D721Med (cell line): ENCODE data around the gene ERCC1.
"Not testable (repeated sequence)": the region's sequence is repeated elsewhere in the genome, so short reads cannot be mapped to it uniquely, and the experiment has no call there.

ENCODE experiments used
- DNase-seq: peaks from one replicate; pipeline ENCODE4 v3.0.0; 2011; ENCODE audit warnings: low spot score; ENCODE audit not compliant: insufficient read length
- FAIRE-seq: peaks from 2 replicates; lab custom pipeline; 2011; peaks lifted over from hg19 to GRCh38; lab: Jason Lieb, UNC
- TF ChIP-seq, protein P1 (sequence below): IDR thresholded peaks from 2 replicates; pipeline ENCODE4 v1.5.1; 2012; ENCODE audit warnings: mild to moderate bottlenecking, control low read depth; ENCODE audit not compliant: insufficient read depth; ENCODE audit errors: missing control alignments

The ERCC1 gene

GRCh38 chr19:45408830-45409556, 14.7 kb downstream of the ERCC1 start:
- FAIRE-seq (no peak), DNase-seq (no peak)
- TF ChIP-seq, protein P1, sequence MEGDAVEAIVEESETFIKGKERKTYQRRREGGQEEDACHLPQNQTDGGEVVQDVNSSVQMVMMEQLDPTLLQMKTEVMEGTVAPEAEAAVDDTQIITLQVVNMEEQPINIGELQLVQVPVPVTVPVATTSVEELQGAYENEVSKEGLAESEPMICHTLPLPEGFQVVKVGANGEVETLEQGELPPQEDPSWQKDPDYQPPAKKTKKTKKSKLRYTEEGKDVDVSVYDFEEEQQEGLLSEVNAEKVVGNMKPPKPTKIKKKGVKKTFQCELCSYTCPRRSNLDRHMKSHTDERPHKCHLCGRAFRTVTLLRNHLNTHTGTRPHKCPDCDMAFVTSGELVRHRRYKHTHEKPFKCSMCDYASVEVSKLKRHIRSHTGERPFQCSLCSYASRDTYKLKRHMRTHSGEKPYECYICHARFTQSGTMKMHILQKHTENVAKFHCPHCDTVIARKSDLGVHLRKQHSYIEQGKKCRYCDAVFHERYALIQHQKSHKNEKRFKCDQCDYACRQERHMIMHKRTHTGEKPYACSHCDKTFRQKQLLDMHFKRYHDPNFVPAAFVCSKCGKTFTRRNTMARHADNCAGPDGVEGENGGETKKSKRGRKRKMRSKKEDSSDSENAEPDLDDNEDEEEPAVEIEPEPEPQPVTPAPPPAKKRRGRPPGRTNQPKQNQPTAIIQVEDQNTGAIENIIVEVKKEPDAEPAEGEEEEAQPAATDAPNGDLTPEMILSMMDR, result no peak

DNA sequence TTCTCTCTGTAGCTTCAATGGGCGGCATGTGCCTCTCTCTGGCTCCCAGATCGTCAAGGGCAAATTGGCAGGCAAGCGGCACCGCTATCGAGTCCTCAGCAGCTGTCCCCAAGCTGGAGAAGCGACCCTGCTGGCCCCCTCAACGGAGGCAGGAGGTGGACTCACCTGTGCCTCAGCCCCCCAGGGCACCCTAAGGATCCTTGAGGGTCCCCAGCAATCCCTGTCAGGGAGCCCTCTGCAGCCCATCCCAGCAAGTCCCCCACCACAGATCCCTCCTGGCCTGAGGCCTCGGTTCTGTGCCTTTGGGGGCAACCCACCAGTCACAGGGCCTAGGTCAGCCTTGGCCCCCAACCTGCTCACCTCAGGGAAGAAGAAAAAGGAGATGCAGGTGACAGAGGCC, 15.6 kb downstream of the ERCC1 start:
- TF ChIP-seq, protein P1, result no peak
- DNase-seq, result no peak
- no peak for FAIRE-seq

DNA sequence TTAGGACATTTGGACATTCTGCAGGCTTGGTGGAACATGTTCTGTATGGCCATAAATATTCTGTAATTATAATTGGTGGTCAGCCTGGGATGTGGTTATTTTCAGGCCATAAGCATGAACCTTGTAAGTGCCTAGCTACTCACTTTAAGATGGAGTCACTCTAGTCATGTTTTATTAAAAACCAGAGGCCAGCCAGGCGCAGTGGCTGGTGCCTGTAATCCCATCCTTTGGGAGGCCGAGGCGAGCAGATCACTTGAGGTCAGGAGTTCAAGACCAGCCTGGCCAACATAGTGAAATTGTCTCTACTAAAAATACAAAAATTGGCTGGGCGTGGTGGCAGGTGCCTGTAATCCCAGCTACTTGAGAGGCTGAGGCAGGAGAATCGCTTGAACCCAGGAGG, 16.1 kb downstream of the ERCC1 start:
- FAIRE-seq, DNase-seq: not testable (repeated sequence)

DNA sequence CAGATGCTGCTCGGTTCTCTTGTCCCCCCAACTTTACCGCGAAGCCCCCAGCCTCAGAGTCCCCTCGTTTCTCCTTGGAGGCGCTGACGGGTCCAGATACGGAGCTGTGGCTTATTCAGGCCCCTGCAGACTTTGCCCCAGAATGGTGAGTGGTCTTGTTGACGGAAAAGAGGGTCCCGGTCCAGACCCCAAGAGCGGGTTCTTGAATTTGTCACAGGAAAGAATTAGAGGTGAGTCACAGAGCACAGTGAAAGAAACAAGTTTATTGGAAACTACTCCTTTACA, 16.7 kb downstream of the ERCC1 start:
- DNase-seq, result no peak
- no peak for FAIRE-seq
- TF ChIP-seq, protein P1, result no peak

DNA sequence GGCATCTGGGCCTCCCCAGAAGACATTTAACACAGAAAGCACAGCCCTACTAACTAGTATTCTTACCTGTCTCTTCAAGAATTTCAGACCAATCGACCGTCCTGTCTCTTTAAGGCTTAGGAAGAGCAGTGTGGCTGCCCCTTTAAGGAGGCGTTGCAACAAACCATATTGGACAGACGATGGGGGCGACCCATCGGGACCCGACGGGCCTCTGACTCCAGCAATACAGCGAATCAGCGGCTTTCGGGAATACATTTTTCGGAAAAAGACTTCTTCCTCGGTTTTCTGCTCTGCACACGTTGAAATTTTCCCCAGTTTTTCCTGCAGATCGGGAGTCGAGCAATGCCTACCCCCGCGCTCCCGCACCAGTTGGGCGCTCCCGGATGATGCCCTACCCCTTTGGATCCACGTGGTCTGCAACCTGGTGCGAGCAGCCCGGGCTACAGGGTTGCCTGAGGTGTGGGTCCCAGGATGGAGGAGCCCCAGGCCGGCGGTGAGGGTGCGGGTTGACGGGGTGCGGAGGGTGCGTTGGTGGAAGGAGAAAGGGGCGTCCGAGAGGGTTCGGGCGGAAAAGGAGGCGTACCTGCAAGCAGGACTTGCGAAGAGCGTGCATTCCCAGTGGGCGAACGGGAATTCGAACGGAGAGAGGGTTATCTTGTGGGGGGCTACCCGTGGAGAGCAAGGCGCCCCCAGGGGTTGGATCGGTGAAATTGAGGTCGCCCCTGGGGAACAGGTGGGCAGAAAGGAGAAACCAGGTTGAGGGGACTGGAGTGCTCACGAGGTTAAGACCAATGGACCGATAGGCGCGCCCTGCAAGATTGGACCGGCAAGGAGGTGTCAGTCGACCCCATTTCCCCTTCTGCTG, 17.3 kb downstream of the ERCC1 start, which contains the start of gene POLR1G:
POLR1G (plus strand) TSS at position 419 of the 865 bp plus-strand sequence; CDS start at position 472, 53 bp downstream.
- TF ChIP-seq, protein P1, result no peak
- DNase-seq (peak; percentile 97), FAIRE-seq (no peak)

DNA sequence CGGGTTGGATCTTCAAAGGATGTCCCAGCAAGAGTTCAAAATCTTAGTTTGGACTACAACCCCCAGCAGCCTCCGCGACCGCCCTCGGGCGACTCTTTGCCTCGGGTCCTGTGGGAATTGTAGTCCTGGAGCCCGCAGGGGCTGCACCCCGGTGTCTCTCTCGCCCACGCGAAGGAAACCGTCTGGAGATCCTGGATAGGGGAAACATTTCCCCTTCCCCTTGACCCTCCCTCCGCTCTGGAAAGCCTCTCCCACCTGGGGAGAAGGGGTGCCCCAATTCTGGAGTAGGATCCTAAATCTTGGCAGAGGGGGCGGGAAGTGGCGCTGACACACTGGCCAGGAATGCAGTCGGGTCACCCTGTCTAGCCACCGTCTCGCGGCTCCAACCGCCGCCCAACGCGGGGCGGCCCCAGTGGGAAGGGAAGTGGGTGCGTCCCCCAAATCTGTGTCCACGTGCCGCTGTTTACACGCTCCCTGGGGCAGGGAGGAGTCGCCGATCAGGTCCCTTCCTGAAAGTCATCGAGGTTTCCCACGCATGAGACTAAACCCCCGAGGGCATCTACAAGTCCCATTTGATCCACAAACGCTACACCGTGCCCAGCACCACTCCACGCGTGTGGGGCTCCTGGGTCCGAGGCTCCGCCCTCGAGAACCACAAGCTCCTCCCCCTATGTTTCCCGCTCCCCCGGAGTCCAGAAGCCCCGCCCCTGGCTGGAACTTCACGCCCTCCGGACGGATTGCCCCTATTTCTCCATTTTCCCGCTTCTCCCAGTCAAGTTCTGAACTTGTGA, 18.1 kb downstream of the ERCC1 start:
- TF ChIP-seq, protein P1, result no peak
- FAIRE-seq, result no peak
- peak; percentile 64 for DNase-seq
